Loucy (cell line): ENCODE measurements around the gene C22orf39.

Experiments
- H2AFZ ChIP-seq: fragments of 200-600 bp; sonication (generic); 2 replicates; pipeline ENCODE4 v1.6.0; 2016; ENCODE audit warnings: antibody characterized with exemption, mild to moderate bottlenecking, low read length, moderate library complexity
- H3F3A ChIP-seq: fragments of 200-600 bp; 2 replicates; pipeline ENCODE4 v1.6.0; 2016; ENCODE audit warnings: antibody characterized with exemption, low read depth, mild to moderate bottlenecking
- H3K27me3 ChIP-seq: fragments of 200-600 bp; sonication (generic); 2 replicates; pipeline ENCODE4 v1.6.1; 2014; ENCODE audit warnings: low read length, mild to moderate bottlenecking; ENCODE audit not compliant: insufficient read depth, poor library complexity, severe bottlenecking
- H3K36me3 ChIP-seq: fragments of 200-600 bp; sonication (generic); 2 replicates; pipeline ENCODE4 v1.6.1; 2016; ENCODE audit warnings: low read length; ENCODE audit not compliant: insufficient read depth
- H3K4me1 ChIP-seq: fragments of 200-600 bp; sonication (generic); 2 replicates; pipeline ENCODE4 v1.5.1; 2014; ENCODE audit warnings: low read length, mild to moderate bottlenecking; ENCODE audit not compliant: insufficient read depth, poor library complexity, severe bottlenecking
- H3K4me2 ChIP-seq: fragments of 200-600 bp; sonication (generic); 2 replicates; pipeline ENCODE4 v1.6.0; 2014; ENCODE audit warnings: antibody characterized with exemption, low read length, low read depth, mild to moderate bottlenecking; ENCODE audit not compliant: poor library complexity, severe bottlenecking
- H3K4me3 ChIP-seq: fragments of 200-600 bp; sonication (generic); 2 replicates; pipeline ENCODE4 v1.5.1; 2014; ENCODE audit warnings: low read length, mild to moderate bottlenecking, mixed read lengths; ENCODE audit not compliant: poor library complexity, severe bottlenecking
- H3K79me2 ChIP-seq: fragments of 200-600 bp; sonication (generic); 2 replicates; pipeline ENCODE4 v1.6.1; 2014; ENCODE audit warnings: low read length; ENCODE audit not compliant: insufficient read depth
- H3K9ac ChIP-seq: fragments of 200-600 bp; sonication (generic); 2 replicates; pipeline ENCODE4 v1.6.0; 2014; ENCODE audit warnings: mild to moderate bottlenecking, low read depth, low read length, moderate library complexity; ENCODE audit not compliant: poor library complexity, severe bottlenecking
- H3K9me2 ChIP-seq: fragments of 200-600 bp; sonication (generic); replicated peaks from 2 replicates; pipeline ENCODE4 v1.6.1; 2016; ENCODE audit warnings: low read depth, low read length, mixed read lengths
- H3K9me3 ChIP-seq: fragments of 200-600 bp; sonication (generic); 2 replicates; pipeline ENCODE4 v1.6.1; 2014; ENCODE audit warnings: mild to moderate bottlenecking, antibody characterized with exemption, low read length, low read depth; ENCODE audit not compliant: insufficient read depth
- H4K20me1 ChIP-seq: fragments of 200-600 bp; sonication (generic); 2 replicates; pipeline ENCODE4 v1.6.0; 2014; ENCODE audit warnings: antibody characterized with exemption, low read length, mild to moderate bottlenecking; ENCODE audit not compliant: insufficient read depth, poor library complexity, severe bottlenecking
- EZH2phosphoT487 ChIP-seq: fragments of 200-600 bp; IDR thresholded peaks from 2 replicates; pipeline ENCODE4 v1.6.1; 2018; ENCODE audit warnings: antibody characterized with exemption, mild to moderate bottlenecking, moderate library complexity, borderline replicate concordance
- TF ChIP-seq, protein P1 (sequence below): fragments of 200-600 bp; sonication (generic); conservative IDR thresholded peaks from 2 replicates; pipeline ENCODE4 v1.5.1; 2014; ENCODE audit warnings: mild to moderate bottlenecking, antibody characterized with exemption, low read length

Gene C22orf39

DNA sequence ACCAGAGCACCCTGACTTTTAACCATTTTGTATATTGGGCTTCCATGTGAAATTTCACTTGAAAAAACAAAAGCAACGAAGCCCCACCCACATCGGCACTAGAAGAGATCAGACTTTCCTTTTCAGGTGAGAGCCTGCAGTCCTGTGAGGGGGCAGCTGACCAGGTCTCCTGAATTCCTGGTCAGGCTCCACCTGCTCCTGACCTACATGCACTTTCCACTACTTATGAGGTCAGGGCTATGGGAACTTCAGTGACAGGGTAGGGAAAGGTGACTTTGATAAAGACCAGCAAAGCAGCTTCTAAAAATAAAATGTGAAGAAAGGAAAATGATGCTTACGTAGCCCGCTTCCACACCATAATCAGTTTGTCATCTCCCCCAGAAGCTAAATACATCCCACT is 40.7 kb downstream of the C22orf39 start:
- TF ChIP-seq EZH2phosphoT487 = no peak
- TF ChIP-seq, protein P1, sequence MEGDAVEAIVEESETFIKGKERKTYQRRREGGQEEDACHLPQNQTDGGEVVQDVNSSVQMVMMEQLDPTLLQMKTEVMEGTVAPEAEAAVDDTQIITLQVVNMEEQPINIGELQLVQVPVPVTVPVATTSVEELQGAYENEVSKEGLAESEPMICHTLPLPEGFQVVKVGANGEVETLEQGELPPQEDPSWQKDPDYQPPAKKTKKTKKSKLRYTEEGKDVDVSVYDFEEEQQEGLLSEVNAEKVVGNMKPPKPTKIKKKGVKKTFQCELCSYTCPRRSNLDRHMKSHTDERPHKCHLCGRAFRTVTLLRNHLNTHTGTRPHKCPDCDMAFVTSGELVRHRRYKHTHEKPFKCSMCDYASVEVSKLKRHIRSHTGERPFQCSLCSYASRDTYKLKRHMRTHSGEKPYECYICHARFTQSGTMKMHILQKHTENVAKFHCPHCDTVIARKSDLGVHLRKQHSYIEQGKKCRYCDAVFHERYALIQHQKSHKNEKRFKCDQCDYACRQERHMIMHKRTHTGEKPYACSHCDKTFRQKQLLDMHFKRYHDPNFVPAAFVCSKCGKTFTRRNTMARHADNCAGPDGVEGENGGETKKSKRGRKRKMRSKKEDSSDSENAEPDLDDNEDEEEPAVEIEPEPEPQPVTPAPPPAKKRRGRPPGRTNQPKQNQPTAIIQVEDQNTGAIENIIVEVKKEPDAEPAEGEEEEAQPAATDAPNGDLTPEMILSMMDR = no peak
- peaks cover 12% of the 10 kb centered on the region; the same call in 1 of the 2 replicates for H3K79me2 ChIP-seq
- peaks cover 84% of the 10 kb centered on the region; the same call in 1 of the 2 replicates for H3K36me3 ChIP-seq
- H2AFZ ChIP-seq = no peak overlapping the region
- no peaks in the 10 kb centered on the region for H3K9me2 ChIP-seq
- H3K27me3 ChIP-seq = no peaks in the 10 kb centered on the region
- H3K4me2 ChIP-seq = no peak overlapping the region
- H3K4me1 ChIP-seq = no peaks in the 10 kb centered on the region
- no peaks in the 10 kb centered on the region for H3F3A ChIP-seq
- no peaks in the 10 kb centered on the region for H3K9me3 ChIP-seq
- no peak overlapping the region for H3K4me3 ChIP-seq
- no peaks in the 10 kb centered on the region for H4K20me1 ChIP-seq
- H3K9ac ChIP-seq = no peak overlapping the region

DNA sequence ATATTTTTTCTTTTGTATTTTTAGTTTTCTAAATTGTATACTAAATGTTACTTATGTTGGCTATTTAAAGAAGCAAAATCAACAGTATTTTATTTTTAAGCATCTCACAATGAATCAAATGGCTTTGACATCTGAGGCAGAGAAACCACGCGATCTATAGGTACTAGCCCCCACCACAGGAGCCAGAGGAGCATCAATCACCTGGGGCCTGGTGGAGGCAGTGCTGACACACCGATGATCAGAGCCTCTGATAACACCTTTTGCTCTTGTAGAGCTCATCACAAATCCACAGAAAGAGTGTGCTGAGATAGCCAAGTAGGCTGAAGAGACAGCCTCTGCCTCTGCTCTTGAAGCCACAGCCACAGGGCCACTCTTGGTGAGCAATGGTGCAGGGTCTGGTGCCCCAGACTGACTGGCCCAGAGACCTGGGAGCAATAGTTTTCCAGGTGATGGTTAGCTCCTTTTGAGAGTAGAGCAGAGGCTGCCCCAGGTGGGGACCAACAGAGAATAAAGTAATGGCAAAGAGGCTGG is 41.2 kb downstream of the C22orf39 start:
- H3K4me2 ChIP-seq = no peak overlapping the region
- H3K9me2 ChIP-seq = no peaks in the 10 kb centered on the region
- H3K36me3 ChIP-seq = peaks cover 89% of the 10 kb centered on the region; the same call in 1 of the 2 replicates
- H3K4me1 ChIP-seq = no peaks in the 10 kb centered on the region
- TF ChIP-seq EZH2phosphoT487 = no peak
- TF ChIP-seq, protein P1 = no peak
- H3K27me3 ChIP-seq = no peaks in the 10 kb centered on the region
- H2AFZ ChIP-seq = no peak overlapping the region
- no peaks in the 10 kb centered on the region for H3K9me3 ChIP-seq
- H4K20me1 ChIP-seq = no peaks in the 10 kb centered on the region
- H3K4me3 ChIP-seq = no peak overlapping the region
- no peaks in the 10 kb centered on the region for H3F3A ChIP-seq
- peaks cover 7% of the 10 kb centered on the region; the same call in 1 of the 2 replicates for H3K79me2 ChIP-seq
- no peak overlapping the region for H3K9ac ChIP-seq

DNA sequence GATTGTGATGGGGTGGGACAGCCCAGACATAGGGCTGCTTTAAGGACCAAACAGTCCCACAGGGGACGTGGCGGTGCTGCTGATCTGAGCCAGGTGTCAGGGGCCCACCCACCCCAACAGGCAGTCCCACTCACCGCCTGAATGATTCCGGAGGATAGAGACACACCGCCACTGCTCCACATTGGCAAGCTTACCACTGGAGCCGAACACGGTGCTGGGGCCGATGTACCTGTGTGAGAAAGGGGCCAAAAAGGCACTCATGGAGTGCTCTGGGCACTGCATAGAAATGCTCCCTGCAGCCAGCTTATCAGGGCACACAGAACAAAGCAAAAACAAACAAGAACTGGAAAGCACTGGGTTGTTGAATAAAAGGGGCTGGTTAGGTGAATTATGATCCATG is 41.9 kb downstream of the C22orf39 start:
- no peak for TF ChIP-seq EZH2phosphoT487
- TF ChIP-seq, protein P1 = no peak
- Histone ChIP-seq H3K79me2 (peaks cover 2% of the 10 kb centered on the region; the same call in 1 of the 2 replicates), H2AFZ (no peak overlapping the region), H3K9me2 (no peaks in the 10 kb centered on the region), H3K4me2 (no peak overlapping the region), H3K4me1 (no peaks in the 10 kb centered on the region), H3K9me3 (no peaks in the 10 kb centered on the region), H3F3A (no peaks in the 10 kb centered on the region), H3K36me3 (peaks cover 89% of the 10 kb centered on the region; the same call in 1 of the 2 replicates), H4K20me1 (no peaks in the 10 kb centered on the region), H3K27me3 (no peaks in the 10 kb centered on the region), H3K9ac (no peak overlapping the region), H3K4me3 (no peak overlapping the region)
